Upper lobe of right lung (tissue), 1 donor: Measurements from ENCODE around the gene DMD. TPM values are rescaled to one million over a fixed set of nuclear protein-coding genes. Genes with fewer than 3 reads are reported as not detected.

Experiments
- ATAC-seq: fragments of 200-7000 bp; cut with Tn5 transposase; one replicate; pipeline ENCODE4 v1.9.1; 2020; ENCODE audit warnings: mild to moderate bottlenecking, moderate library complexity
- DNase-seq: peaks from one replicate; pipeline ENCODE4 v3.0.0-alpha.2; 2020
- H3K27ac ChIP-seq: fragments of 200-600 bp; one replicate; pipeline ENCODE4 v1.8.0; 2022
- H3K27me3 ChIP-seq: fragments of 200-600 bp; one replicate; pipeline ENCODE4 v1.8.0; 2022; ENCODE audit warnings: mild to moderate bottlenecking
- H3K36me3 ChIP-seq: fragments of 200-600 bp; one replicate; pipeline ENCODE4 v1.8.0; 2022
- H3K4me1 ChIP-seq: fragments of 200-600 bp; one replicate; pipeline ENCODE4 v1.8.0; 2022
- H3K4me3 ChIP-seq: fragments of 200-600 bp; one replicate; pipeline ENCODE4 v1.8.0; 2022; ENCODE audit warnings: mild to moderate bottlenecking
- H3K9me3 ChIP-seq: fragments of 200-600 bp; one replicate; pipeline ENCODE4 v1.8.0; 2022
- intact Hi-C: fragments of 100-400 bp; cut with DNase I; formaldehyde crosslinking; loops from one replicate; pipeline ENCODE4 v1.11.0; 2022
- total RNA-seq: library from RNA; stranded (reverse); fragmentation: NEBNext Ultra II Directional; extraction: Animal tissue kit (Norgen Biotek cat#: 25700); gene quantifications from one replicate; pipeline ENCODE4 v1.2.1, GENCODE V29; 2021
- TF ChIP-seq, protein P1 (sequence below): fragments of 200-600 bp; IDR thresholded peaks from one replicate; pipeline ENCODE4 v1.8.0; 2022; ENCODE audit warnings: antibody characterized with exemption
- donor health status: DM: no; HTN: yes; CAD: no; lungs with severe emphysema.

Gene DMD
- total RNA-seq, 1 donor from 2014 or later = 24.7 TPM

DNA sequence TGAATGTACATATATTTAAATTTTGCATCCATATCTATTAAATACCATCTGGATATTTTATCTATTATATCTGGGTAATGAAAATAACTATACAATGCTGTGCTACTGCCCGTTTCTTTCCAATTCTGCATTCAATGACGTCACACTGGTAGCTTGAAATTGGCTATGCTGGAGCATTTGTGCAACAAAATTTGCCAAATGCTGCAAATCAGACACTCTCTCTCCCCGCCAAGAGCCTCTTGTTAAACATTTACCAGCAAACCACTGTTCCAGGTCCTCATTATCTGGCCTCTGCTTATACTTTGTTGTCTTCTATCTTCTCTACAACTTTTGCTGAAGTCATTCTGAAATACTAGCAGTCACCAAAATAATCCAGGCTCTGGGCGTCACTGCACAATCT lies 1201.1 kb downstream of the DMD start:
- no peaks in the 10 kb centered on the region for H3K9me3 ChIP-seq
- DNase-seq = no peak
- intact Hi-C loops = no loop called here
- no peak overlapping the region for H3K4me3 ChIP-seq
- no peaks in the 10 kb centered on the region for H3K36me3 ChIP-seq
- ATAC-seq = no peak
- TF ChIP-seq, protein P1, sequence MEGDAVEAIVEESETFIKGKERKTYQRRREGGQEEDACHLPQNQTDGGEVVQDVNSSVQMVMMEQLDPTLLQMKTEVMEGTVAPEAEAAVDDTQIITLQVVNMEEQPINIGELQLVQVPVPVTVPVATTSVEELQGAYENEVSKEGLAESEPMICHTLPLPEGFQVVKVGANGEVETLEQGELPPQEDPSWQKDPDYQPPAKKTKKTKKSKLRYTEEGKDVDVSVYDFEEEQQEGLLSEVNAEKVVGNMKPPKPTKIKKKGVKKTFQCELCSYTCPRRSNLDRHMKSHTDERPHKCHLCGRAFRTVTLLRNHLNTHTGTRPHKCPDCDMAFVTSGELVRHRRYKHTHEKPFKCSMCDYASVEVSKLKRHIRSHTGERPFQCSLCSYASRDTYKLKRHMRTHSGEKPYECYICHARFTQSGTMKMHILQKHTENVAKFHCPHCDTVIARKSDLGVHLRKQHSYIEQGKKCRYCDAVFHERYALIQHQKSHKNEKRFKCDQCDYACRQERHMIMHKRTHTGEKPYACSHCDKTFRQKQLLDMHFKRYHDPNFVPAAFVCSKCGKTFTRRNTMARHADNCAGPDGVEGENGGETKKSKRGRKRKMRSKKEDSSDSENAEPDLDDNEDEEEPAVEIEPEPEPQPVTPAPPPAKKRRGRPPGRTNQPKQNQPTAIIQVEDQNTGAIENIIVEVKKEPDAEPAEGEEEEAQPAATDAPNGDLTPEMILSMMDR = no peak
- no peaks in the 10 kb centered on the region for H3K27me3 ChIP-seq
- no peak overlapping the region for H3K27ac ChIP-seq
- H3K4me1 ChIP-seq = no peaks in the 10 kb centered on the region

DNA sequence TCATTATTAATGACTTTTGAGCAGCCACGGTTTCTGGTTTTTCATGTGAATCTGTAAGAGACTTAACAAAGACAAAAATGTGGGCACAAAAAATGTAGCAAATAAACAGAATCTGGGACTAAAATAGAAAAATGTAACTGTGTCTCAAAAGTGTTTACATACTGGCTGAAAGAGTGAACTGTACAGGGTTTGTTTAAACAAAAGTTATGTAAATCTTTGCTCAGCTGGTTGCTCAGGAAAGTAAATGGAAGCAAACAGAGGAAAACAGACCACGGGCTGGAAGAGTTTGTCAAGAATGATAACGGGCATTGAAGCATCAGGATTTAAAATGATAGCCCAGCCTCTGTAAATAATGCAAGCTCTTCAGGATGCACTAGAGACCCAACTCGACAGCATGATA lies 1217.7 kb downstream of the DMD start:
- intact Hi-C loops = no loop called here
- no peak for ATAC-seq
- no peak overlapping the region for H3K4me3 ChIP-seq
- H3K4me1 ChIP-seq = no peaks in the 10 kb centered on the region
- no peak for DNase-seq
- H3K27me3 ChIP-seq = no peaks in the 10 kb centered on the region
- TF ChIP-seq, protein P1 = no peak
- no peaks in the 10 kb centered on the region for H3K9me3 ChIP-seq
- H3K27ac ChIP-seq = no peak overlapping the region
- H3K36me3 ChIP-seq = no peaks in the 10 kb centered on the region

DNA sequence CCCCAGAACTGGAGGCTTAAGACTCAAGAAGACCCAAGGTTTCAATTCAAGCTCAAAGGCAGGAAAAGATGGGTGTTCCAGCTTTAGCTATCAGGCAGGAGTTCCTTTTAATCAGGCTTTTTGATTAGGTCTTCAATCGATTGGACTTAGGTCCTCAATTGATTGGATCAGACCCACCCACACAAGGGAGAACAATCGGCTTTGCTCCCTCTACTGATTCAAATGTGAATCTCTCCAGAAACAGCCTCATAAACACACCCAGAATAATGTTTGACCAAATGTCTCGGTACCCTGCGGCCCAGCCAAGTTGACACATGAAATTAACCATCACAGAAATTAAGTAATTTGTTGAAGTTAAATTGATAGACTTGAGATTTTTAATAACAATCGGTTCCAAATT lies 1222.4 kb downstream of the DMD start:
- no peaks in the 10 kb centered on the region for H3K9me3 ChIP-seq
- intact Hi-C loops = no loop called here
- no peak for DNase-seq
- no peaks in the 10 kb centered on the region for H3K27me3 ChIP-seq
- ATAC-seq = no peak
- no peaks in the 10 kb centered on the region for H3K4me1 ChIP-seq
- TF ChIP-seq, protein P1 = no peak
- no peak overlapping the region for H3K4me3 ChIP-seq
- no peak overlapping the region for H3K27ac ChIP-seq
- H3K36me3 ChIP-seq = no peaks in the 10 kb centered on the region

DNA sequence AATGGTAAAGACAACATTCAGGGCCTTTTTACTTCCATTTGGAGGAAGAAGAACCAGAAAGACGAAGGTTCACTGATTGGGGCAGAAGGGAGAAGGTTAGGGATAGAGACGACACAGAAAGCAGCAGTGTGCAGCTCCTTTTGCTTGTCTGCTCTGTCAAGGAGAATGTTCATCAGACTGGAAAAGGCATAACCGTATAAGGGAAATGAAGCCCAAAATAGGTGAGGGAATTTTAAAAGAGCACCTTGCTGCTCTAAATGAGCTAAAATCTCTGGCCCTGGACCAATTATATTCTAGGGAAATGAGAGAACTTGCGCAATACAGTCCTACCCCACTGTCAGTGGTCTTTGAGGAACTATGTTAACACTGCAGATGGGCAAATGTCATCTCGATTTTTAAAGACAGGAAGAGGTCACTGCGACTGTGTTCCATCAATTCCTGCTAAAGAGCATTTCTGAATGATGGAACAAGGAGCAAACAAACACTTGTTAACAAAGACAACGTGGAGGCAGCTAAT lies 1229.7 kb downstream of the DMD start:
- ATAC-seq (no peak), DNase-seq (no peak)
- TF ChIP-seq, protein P1 = no peak
- Histone ChIP-seq H3K27ac (no peak overlapping the region), H3K9me3 (no peaks in the 10 kb centered on the region), H3K4me1 (no peaks in the 10 kb centered on the region), H3K36me3 (no peaks in the 10 kb centered on the region), H3K27me3 (no peaks in the 10 kb centered on the region), H3K4me3 (no peak overlapping the region)
- intact Hi-C loops = no loop called here

DNA sequence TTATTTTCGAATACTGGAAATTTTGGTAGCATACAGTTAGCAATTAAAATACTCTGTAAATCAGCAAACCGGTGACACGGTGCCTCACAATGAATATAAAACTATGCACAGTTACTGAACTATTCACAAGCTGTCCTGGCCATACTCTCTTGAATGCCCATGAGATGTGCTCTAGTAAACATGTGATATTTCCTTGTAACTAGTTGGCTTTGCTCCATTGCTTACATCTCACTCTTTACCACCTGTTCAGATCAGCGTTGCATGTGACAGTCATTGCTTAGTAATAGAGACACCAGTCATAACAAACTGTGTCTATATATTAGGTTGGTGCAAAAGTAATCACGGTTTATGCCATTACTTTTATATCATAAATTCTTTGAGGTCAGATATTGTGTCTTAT lies 1241.6 kb downstream of the DMD start:
- Histone ChIP-seq H3K36me3 (no peaks in the 10 kb centered on the region), H3K9me3 (no peaks in the 10 kb centered on the region), H3K4me1 (no peaks in the 10 kb centered on the region), H3K4me3 (no peak overlapping the region), H3K27ac (no peak overlapping the region), H3K27me3 (no peaks in the 10 kb centered on the region)
- no peak for ATAC-seq
- TF ChIP-seq, protein P1 = no peak
- intact Hi-C loops = no loop called here
- no peak for DNase-seq

DNA sequence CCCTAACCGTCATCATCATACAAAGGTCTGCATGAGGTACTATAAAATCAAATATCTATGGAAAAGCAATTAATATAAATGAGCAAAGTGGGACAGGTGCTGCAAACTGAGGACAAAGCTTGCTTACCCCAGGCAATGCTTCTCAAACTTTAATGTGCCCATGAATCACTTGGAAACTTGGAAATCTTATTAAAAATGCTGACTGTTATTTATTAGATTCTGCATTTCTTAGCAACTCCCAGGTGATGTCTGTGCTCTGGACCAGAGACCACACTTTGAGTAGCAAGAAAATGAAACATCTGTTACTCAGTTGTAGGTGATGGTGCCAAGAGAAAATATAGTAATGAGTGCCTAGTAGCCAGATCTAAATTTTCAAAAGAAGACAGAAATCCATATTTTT lies 1249.1 kb downstream of the DMD start:
- Histone ChIP-seq H3K4me1 (no peaks in the 10 kb centered on the region), H3K4me3 (no peak overlapping the region), H3K27ac (no peak overlapping the region), H3K9me3 (no peaks in the 10 kb centered on the region), H3K27me3 (no peaks in the 10 kb centered on the region), H3K36me3 (no peaks in the 10 kb centered on the region)
- TF ChIP-seq, protein P1 = no peak
- DNase-seq (no peak), ATAC-seq (no peak)
- intact Hi-C loops = no loop called here
